Prostate gland (tissue), 2 donors: ENCODE measurements around the gene SLCO3A1. TPM values are rescaled to one million over a fixed set of nuclear protein-coding genes. Genes with fewer than 3 reads are reported as not detected.
"Not testable (repeated sequence)": the region's sequence is repeated elsewhere in the genome, so short reads cannot be mapped to it uniquely, and the experiment has no call there.

Experiments used
- DNase-seq: peaks from one replicate; pipeline ENCODE4 v3.0.0-alpha.2; 2019; ENCODE audit warnings: low spot score
- H3K27ac ChIP-seq, 2 donors: fragments of 200-600 bp; sonication (generic); 2 replicates each; pipeline ENCODE4 v1.5.1; 2017 to 2019
- H3K27me3 ChIP-seq: fragments of 200-600 bp; sonication (generic); replicated peaks from 2 replicates; pipeline ENCODE4 v1.5.1; 2019; ENCODE audit not compliant: insufficient read depth
- H3K36me3 ChIP-seq, 2 donors: fragments of 200-600 bp; sonication (generic); 1 replicate in 1 of 2; 2 replicates in 1 of 2; pipeline versions ENCODE4 v1.5.1 to v1.8.1; 2017 to 2019
- H3K4me1 ChIP-seq: fragments of 200-600 bp; sonication (generic); replicated peaks from 2 replicates; pipeline ENCODE4 v1.5.1; 2019
- H3K4me3 ChIP-seq, 2 donors: fragments of 200-600 bp; sonication (generic); 2 replicates each; pipeline ENCODE4 v1.5.1; 2017 to 2019
- H3K9me3 ChIP-seq: fragments of 200-600 bp; sonication (generic); 2 replicates; pipeline ENCODE4 v1.5.1; 2017
- POLR2A ChIP-seq: fragments of 450-650 bp; IDR thresholded peaks from one replicate; pipeline ENCODE4 v1.6.1; 2016; ENCODE audit warnings: antibody characterized with exemption, mild to moderate bottlenecking
- POLR2AphosphoS5 ChIP-seq: sonication (generic); formaldehyde crosslinking; IDR thresholded peaks from one replicate; pipeline ENCODE4 v1.6.1; 2017; ENCODE audit warnings: antibody characterized with exemption
- WGBS: methylation state at CpG from one replicate; pipeline ENCODE4 v1.1.5; 2018; 5-methylcytosine and 5-hydroxymethylcytosine counted together
- intact Hi-C: fragments of 100-400 bp; cut with DNase I; formaldehyde crosslinking; loops from one replicate; pipeline ENCODE4 v1.14.2; 2022
- total RNA-seq, 2 donors: library from RNA; depleted of rRNA; stranded (reverse); fragments of >200 nt; gene quantifications; one replicate each; pipeline ENCODE4 v1.1.0, GENCODE V29; 2016
- TF ChIP-seq, protein P1 (sequence below), 4 experiments: fragments of 200-600 bp in 2 of 4; fragments of 450-650 bp in 2 of 4; sonication (generic) in 2 of 4; IDR thresholded peaks; 1 replicate in 3 of 4; 2 replicates in 1 of 4; pipeline ENCODE4 v1.5.1; 2016 to 2019; ENCODE audit warnings: antibody characterized with exemption in 4 of 4, mild to moderate bottlenecking in 2 of 4, moderate library complexity in 2 of 4

SLCO3A1 gene
- total RNA-seq, 2 donors from 2014 or later, result 7.4 to 35.3 TPM

DNA sequence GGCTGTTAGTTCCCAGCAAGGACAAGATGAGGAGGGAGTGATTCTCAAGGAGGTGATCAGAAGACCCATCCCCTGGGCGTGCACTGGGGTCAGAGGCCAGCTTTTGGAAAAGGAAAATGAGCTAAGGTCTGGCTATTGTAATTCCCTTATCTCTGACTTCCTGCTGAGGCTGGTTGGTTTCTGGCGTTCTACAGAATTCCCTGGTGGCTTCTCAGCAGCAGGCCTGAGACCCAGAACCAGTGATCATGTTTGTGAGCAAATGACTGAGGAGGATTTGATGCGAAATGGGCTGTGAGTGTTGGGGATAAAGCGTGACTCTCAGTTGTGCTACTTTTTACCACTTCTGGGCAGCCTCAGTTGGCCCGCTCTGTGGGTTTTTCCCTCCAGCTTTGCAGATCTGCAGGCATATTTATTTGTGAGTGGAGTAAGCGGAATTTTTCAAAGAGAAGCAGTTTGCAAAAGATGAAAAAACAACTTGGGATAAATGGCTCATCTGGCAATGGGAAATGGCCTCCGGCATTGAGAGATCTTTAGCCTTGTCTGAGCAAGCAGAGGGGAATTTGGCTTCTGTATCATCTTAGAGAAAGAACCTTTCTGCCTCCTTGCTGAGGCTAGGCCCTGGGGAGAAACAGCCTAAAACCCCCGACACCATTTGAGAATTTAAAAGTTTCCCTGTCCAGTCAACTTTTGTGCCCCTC is 102.7 kb downstream of the SLCO3A1 start:
- Histone ChIP-seq H3K27ac (peak overlapping the region; percentile 33 to 36), H3K4me1 (no peaks in the 10 kb centered on the region), H3K9me3 (no peaks in the 10 kb centered on the region), H3K36me3 (no peaks in the 10 kb centered on the region), H3K4me3 (no peak overlapping the region), H3K27me3 (no peaks in the 10 kb centered on the region)
- 53% methylated on average over 8 of the region's 8 CpGs for WGBS
- peak; percentile 36 for DNase-seq
- peak; percentile 20 for TF ChIP-seq POLR2AphosphoS5
- TF ChIP-seq, protein P1, sequence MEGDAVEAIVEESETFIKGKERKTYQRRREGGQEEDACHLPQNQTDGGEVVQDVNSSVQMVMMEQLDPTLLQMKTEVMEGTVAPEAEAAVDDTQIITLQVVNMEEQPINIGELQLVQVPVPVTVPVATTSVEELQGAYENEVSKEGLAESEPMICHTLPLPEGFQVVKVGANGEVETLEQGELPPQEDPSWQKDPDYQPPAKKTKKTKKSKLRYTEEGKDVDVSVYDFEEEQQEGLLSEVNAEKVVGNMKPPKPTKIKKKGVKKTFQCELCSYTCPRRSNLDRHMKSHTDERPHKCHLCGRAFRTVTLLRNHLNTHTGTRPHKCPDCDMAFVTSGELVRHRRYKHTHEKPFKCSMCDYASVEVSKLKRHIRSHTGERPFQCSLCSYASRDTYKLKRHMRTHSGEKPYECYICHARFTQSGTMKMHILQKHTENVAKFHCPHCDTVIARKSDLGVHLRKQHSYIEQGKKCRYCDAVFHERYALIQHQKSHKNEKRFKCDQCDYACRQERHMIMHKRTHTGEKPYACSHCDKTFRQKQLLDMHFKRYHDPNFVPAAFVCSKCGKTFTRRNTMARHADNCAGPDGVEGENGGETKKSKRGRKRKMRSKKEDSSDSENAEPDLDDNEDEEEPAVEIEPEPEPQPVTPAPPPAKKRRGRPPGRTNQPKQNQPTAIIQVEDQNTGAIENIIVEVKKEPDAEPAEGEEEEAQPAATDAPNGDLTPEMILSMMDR (IDR thresholded peaks at IDR 0.05), result no peak
- intact Hi-C loops, result no loop called here

DNA sequence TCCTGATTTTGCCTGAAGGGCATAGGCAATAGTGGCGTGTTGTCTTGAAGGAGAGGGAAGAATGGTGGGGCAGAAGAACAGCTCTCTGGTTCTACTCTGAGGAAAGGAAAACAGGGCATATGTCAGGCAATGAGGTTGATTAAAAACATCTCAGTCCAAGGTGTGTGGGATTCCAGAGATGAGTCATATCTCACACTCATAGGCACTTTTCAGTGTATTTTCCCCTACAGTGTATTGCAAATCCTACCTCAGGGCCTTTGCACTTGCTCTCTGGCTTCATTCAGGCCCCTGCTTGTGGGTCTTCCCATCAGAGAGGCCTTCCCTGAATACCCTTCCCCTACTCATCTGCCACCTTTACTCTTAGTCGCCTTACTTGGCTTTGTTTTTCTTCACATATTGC is 107.8 kb downstream of the SLCO3A1 start:
- H3K4me1 ChIP-seq, result no peaks in the 10 kb centered on the region
- H3K9me3 ChIP-seq, result no peaks in the 10 kb centered on the region
- WGBS, result 88% methylated on average over 2 of the region's 2 CpGs
- H3K36me3 ChIP-seq, result no peaks in the 10 kb centered on the region
- TF ChIP-seq, protein P1 (IDR thresholded peaks at IDR 0.05), result no peak
- TF ChIP-seq POLR2A (no peak), POLR2AphosphoS5 (no peak)
- DNase-seq, result no peak
- no peak overlapping the region for H3K4me3 ChIP-seq
- no peaks in the 10 kb centered on the region for H3K27me3 ChIP-seq
- intact Hi-C loops, result no loop called here
- no peak overlapping the region for H3K27ac ChIP-seq

DNA sequence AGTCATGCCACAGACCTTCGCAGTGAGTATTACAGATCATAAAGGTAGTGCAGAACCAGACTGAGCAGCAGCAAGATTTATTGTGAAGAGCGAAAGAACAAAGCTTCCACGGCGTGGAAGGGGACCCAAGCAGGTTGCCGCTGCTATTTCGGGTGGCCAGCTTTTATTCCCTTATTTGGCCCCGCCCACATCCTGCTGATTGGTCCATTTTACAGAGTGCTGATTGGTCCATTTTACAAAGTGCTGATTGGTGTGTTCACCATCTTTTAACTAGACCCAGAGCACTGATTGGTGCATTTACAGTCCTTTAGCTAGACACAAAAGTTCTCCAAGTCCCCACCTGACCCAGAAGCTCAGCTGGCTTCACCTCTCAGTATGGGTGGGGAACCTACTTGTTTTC is 110.2 kb downstream of the SLCO3A1 start:
- H3K4me3 ChIP-seq, intact Hi-C loops, H3K9me3 ChIP-seq, H3K27me3 ChIP-seq, H3K36me3 ChIP-seq, H3K27ac ChIP-seq, H3K4me1 ChIP-seq, DNase-seq: not testable (repeated sequence)
- WGBS, result 90% methylated on average over 7 of the region's 7 CpGs

DNA sequence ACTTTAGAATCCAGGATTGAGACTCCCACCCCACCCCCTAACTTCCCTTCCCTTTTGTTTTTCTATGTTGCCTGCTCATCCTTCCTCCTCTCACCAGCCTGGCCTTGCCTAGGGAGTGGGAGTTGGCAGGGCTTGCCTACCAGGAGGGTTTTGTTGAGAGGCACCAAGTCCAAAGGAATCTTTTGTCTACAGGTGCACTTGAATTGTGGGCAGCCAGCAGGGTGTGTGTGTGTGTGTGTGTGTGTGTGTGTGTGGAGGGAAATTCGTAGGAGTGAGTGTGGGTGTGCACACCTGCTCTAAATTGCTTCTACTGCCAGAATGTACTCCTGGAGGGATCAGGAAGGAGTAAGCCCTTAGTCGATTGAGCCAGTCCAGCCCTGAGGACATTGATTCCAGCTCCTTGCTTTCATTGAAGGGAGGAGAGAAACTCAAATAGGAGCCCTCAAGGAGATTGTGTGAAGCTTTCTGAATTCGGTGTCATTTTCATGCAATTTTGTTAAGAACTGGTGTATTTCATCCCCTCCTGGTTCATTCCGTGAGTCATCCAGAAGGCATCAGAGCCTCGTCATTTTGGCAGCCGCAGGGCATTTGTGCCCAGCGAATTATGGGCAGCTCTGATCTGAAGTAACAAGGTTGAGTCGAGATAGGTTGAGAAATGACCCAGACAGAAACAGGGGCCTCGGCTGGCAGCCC is 112.1 kb downstream of the SLCO3A1 start:
- H3K27ac ChIP-seq, result no peak overlapping the region
- H3K4me1 ChIP-seq, result no peaks in the 10 kb centered on the region
- TF ChIP-seq, protein P1 (IDR thresholded peaks at IDR 0.05), result no peak
- TF ChIP-seq POLR2A (no peak), POLR2AphosphoS5 (no peak)

DNA sequence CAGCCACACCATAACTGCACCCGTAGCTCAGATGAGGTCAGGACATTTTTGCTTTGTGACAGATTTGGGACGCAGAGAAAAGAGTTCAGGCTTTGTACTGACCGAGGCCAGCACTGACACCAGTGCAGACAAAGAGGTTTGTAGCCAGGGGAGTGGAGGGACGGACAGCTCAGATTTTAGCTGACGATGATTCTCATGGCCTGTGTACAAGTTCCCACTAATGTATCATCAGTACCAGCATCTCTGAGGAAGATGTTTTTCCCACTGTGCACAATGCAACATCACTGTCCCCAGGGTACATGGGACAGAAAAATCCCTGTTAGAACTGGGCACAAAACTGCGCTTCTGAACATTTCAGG is 112.7 kb downstream of the SLCO3A1 start:
- Histone ChIP-seq H3K9me3 (no peaks in the 10 kb centered on the region), H3K27ac (no peak overlapping the region), H3K27me3 (no peaks in the 10 kb centered on the region), H3K4me3 (no peak overlapping the region), H3K36me3 (no peaks in the 10 kb centered on the region), H3K4me1 (no peaks in the 10 kb centered on the region)
- no peak for DNase-seq
- intact Hi-C loops, result no loop called here
- 80% methylated on average over 6 of the region's 6 CpGs for WGBS
- TF ChIP-seq POLR2A (no peak), POLR2AphosphoS5 (no peak)
- TF ChIP-seq, protein P1 (IDR thresholded peaks at IDR 0.05), result no peak

More for the DNA sequence above, 112.1 kb downstream of the SLCO3A1 start:
- DNase-seq, result no peak
- intact Hi-C loops, result no loop called here
- Histone ChIP-seq H3K4me3 (no peak overlapping the region), H3K9me3 (no peaks in the 10 kb centered on the region), H3K27me3 (no peaks in the 10 kb centered on the region), H3K36me3 (no peaks in the 10 kb centered on the region)
- 67% methylated on average over 9 of the region's 9 CpGs for WGBS
